T-helper 1 cell treated with Interleukin-12 subunit alpha and Interleukin-12 subunit beta and Interleukin-4 antibody, amounts not matched to agents 30 μg/mL and 1 μg/mL, for 36 hours (primary cell): ENCODE measurements around the gene CA4.

ENCODE experiments used
- H3K27ac Mint-ChIP-seq: one replicate; pipeline ENCODE4 v1.8.0; 2021; ENCODE audit warnings: mild to moderate bottlenecking, mixed read lengths
- H3K27me3 Mint-ChIP-seq: one replicate; pipeline ENCODE4 v1.8.0; 2021; ENCODE audit warnings: low read depth, mixed read lengths
- H3K36me3 Mint-ChIP-seq: one replicate; pipeline ENCODE4 v1.8.0; 2021; ENCODE audit warnings: low read depth, mixed read lengths
- H3K4me1 Mint-ChIP-seq: one replicate; pipeline ENCODE4 v1.8.0; 2021; ENCODE audit warnings: low read depth, mixed read lengths
- H3K4me3 Mint-ChIP-seq: one replicate; pipeline ENCODE4 v1.8.0; 2021; ENCODE audit warnings: mild to moderate bottlenecking, moderate library complexity, mixed read lengths
- H3K9me3 Mint-ChIP-seq: one replicate; pipeline ENCODE4 v1.8.0; 2021; ENCODE audit warnings: mixed read lengths

CA4 gene

GRCh38 chr17:60139438-60140285, 10.1 kb upstream of the CA4 start:
- H3K9me3 Mint-ChIP-seq = no peaks in the 10 kb centered on the region
- H3K36me3 Mint-ChIP-seq = peaks cover 3% of the 10 kb centered on the region
- H3K27ac Mint-ChIP-seq = no peak overlapping the region
- H3K27me3 Mint-ChIP-seq = peaks cover 75% of the 10 kb centered on the region
- H3K4me3 Mint-ChIP-seq = no peak overlapping the region
- peaks cover 34% of the 10 kb centered on the region for H3K4me1 Mint-ChIP-seq

- H3K4me3 Mint-ChIP-seq = peak overlapping the region; percentile 17
- H3K36me3 Mint-ChIP-seq = peaks cover 1% of the 10 kb centered on the region
- H3K4me1 Mint-ChIP-seq = peaks cover 27% of the 10 kb centered on the region
- no peaks in the 10 kb centered on the region for H3K9me3 Mint-ChIP-seq
- peaks cover 88% of the 10 kb centered on the region for H3K27me3 Mint-ChIP-seq
- no peak overlapping the region for H3K27ac Mint-ChIP-seq
These were observed 8.4 kb upstream of the CA4 start for GRCh38 chr17:60141111-60142018.

- H3K4me1 Mint-ChIP-seq = peaks cover 27% of the 10 kb centered on the region
- peaks cover 95% of the 10 kb centered on the region for H3K27me3 Mint-ChIP-seq
- H3K4me3 Mint-ChIP-seq = peak overlapping the region; percentile 12
- H3K27ac Mint-ChIP-seq = no peak overlapping the region
- H3K9me3 Mint-ChIP-seq = no peaks in the 10 kb centered on the region
- no peaks in the 10 kb centered on the region for H3K36me3 Mint-ChIP-seq
These were observed 6.8 kb upstream of the CA4 start for GRCh38 chr17:60142872-60143499.

- Mint-ChIP-seq H3K4me1 (peaks cover 24% of the 10 kb centered on the region), H3K27me3 (peaks cover 92% of the 10 kb centered on the region), H3K4me3 (no peak overlapping the region), H3K27ac (no peak overlapping the region), H3K36me3 (no peaks in the 10 kb centered on the region), H3K9me3 (no peaks in the 10 kb centered on the region)
These were observed 4.5 kb upstream of the CA4 start for GRCh38 chr17:60145006-60145935.

GRCh38 chr17:60146206-60146605, 3.6 kb upstream of the CA4 start:
- Mint-ChIP-seq H3K4me3 (no peak overlapping the region), H3K27ac (no peak overlapping the region), H3K27me3 (peaks cover 90% of the 10 kb centered on the region), H3K9me3 (no peaks in the 10 kb centered on the region), H3K36me3 (no peaks in the 10 kb centered on the region), H3K4me1 (peaks cover 25% of the 10 kb centered on the region)

- Mint-ChIP-seq H3K27ac (no peak overlapping the region), H3K4me3 (no peak overlapping the region), H3K9me3 (no peaks in the 10 kb centered on the region), H3K36me3 (no peaks in the 10 kb centered on the region), H3K4me1 (peaks cover 21% of the 10 kb centered on the region), H3K27me3 (peaks cover 90% of the 10 kb centered on the region)
These were observed 2.1 kb upstream of the CA4 start for GRCh38 chr17:60147553-60148223.

GRCh38 chr17:60148373-60148772, 1.4 kb upstream of the CA4 start:
- Mint-ChIP-seq H3K9me3 (no peaks in the 10 kb centered on the region), H3K27ac (no peak overlapping the region), H3K36me3 (no peaks in the 10 kb centered on the region), H3K27me3 (peaks cover 87% of the 10 kb centered on the region), H3K4me1 (peaks cover 14% of the 10 kb centered on the region), H3K4me3 (no peak overlapping the region)

- Mint-ChIP-seq H3K4me1 (peaks cover 10% of the 10 kb centered on the region), H3K4me3 (peak overlapping the region; percentile 35), H3K36me3 (no peaks in the 10 kb centered on the region), H3K27me3 (peaks cover 70% of the 10 kb centered on the region), H3K27ac (no peak overlapping the region), H3K9me3 (no peaks in the 10 kb centered on the region)
These were observed 1.6 kb downstream of the CA4 start for GRCh38 chr17:60151355-60151754.

- Mint-ChIP-seq H3K27ac (no peak overlapping the region), H3K36me3 (no peaks in the 10 kb centered on the region), H3K4me1 (peaks cover 10% of the 10 kb centered on the region), H3K27me3 (peaks cover 50% of the 10 kb centered on the region), H3K4me3 (no peak overlapping the region), H3K9me3 (no peaks in the 10 kb centered on the region)
These were observed 4.0 kb downstream of the CA4 start for GRCh38 chr17:60153606-60154390.

GRCh38 chr17:60154616-60155426, 5.0 kb downstream of the CA4 start:
- Mint-ChIP-seq H3K9me3 (no peaks in the 10 kb centered on the region), H3K4me3 (no peak overlapping the region), H3K36me3 (no peaks in the 10 kb centered on the region), H3K27ac (no peak overlapping the region), H3K27me3 (peaks cover 41% of the 10 kb centered on the region), H3K4me1 (peaks cover 10% of the 10 kb centered on the region)

GRCh38 chr17:60155427-60155814, 5.6 kb downstream of the CA4 start:
- Mint-ChIP-seq H3K4me1 (peaks cover 11% of the 10 kb centered on the region), H3K36me3 (no peaks in the 10 kb centered on the region), H3K27me3 (peaks cover 41% of the 10 kb centered on the region), H3K27ac (no peak overlapping the region), H3K9me3 (no peaks in the 10 kb centered on the region), H3K4me3 (no peak overlapping the region)

GRCh38 chr17:60155815-60156214, 6.0 kb downstream of the CA4 start:
- no peak overlapping the region for H3K27ac Mint-ChIP-seq
- peaks cover 10% of the 10 kb centered on the region for H3K4me1 Mint-ChIP-seq
- H3K9me3 Mint-ChIP-seq = no peaks in the 10 kb centered on the region
- H3K4me3 Mint-ChIP-seq = no peak overlapping the region
- peaks cover 39% of the 10 kb centered on the region for H3K27me3 Mint-ChIP-seq
- no peaks in the 10 kb centered on the region for H3K36me3 Mint-ChIP-seq
